GM06990 (cell line): ENCODE data around the gene MYRF.

Experiments
- DNase-seq: peaks from one replicate; pipeline ENCODE4 v3.0.0-alpha.2; 2011; ENCODE audit not compliant: insufficient read length; ENCODE audit errors: extremely low read depth
- H3K27me3 ChIP-seq: replicated peaks from 2 replicates; pipeline ENCODE4 v1.6.0; 2011; ENCODE audit warnings: low read length; ENCODE audit not compliant: control insufficient read depth, insufficient read depth
- H3K36me3 ChIP-seq: 2 replicates; pipeline ENCODE4 v1.5.1; 2011; ENCODE audit warnings: low read length; ENCODE audit not compliant: control insufficient read depth, insufficient read depth
- H3K4me3 ChIP-seq: replicated peaks from 2 replicates; pipeline ENCODE4 v1.5.1; 2011; ENCODE audit warnings: low read depth, mild to moderate bottlenecking, control low read depth, low read length
- TF ChIP-seq, protein P1 (sequence below): IDR thresholded peaks from 2 replicates; pipeline ENCODE4 v1.5.1; 2011; ENCODE audit warnings: low read length, control low read depth, mild to moderate bottlenecking, inconsistent platforms; ENCODE audit not compliant: insufficient read depth, poor library complexity, severe bottlenecking

MYRF gene

DNA sequence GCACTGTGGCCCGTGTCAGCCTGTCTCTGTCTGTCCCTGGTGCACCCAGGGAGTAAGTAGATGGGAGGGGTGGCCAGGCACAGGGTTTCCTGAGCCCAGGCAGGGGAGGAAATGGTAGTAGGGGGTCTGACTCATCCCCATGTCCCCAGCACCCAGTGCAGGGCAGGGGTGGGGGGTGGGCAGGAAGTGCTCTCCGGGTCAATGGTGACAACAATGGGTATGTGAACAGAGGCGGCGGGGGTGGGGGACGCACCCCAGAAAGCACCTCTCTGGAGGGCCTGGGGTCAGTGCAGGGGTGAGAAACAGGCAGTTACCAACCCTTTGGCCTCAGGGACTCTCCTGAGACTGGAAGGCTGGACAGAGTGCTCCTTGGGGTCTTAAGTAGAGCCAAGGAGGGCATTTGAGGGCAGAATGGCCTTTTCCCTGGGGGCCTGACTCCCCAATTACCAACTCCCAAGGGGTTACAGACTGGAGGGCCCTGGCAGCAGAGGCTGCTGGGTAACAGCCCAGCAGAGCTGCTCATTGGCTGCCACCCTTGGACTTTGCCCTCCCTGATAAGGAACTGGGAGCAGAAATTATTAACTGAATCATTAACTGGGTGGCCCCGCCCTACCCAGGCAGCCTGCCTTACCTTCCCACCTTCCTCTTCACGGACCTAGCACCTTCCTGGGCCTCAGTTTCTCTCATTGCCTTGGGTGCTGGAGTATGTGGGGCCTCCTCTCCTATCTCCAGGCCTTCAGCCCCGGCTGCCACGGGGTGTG, 4.2 kb downstream of the MYRF start:
- peak; percentile 78 for DNase-seq
- Histone ChIP-seq H3K27me3 (peaks cover 2% of the 10 kb centered on the region), H3K36me3 (no peaks in the 10 kb centered on the region), H3K4me3 (no peak overlapping the region)
- TF ChIP-seq, protein P1, sequence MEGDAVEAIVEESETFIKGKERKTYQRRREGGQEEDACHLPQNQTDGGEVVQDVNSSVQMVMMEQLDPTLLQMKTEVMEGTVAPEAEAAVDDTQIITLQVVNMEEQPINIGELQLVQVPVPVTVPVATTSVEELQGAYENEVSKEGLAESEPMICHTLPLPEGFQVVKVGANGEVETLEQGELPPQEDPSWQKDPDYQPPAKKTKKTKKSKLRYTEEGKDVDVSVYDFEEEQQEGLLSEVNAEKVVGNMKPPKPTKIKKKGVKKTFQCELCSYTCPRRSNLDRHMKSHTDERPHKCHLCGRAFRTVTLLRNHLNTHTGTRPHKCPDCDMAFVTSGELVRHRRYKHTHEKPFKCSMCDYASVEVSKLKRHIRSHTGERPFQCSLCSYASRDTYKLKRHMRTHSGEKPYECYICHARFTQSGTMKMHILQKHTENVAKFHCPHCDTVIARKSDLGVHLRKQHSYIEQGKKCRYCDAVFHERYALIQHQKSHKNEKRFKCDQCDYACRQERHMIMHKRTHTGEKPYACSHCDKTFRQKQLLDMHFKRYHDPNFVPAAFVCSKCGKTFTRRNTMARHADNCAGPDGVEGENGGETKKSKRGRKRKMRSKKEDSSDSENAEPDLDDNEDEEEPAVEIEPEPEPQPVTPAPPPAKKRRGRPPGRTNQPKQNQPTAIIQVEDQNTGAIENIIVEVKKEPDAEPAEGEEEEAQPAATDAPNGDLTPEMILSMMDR = no peak

DNA sequence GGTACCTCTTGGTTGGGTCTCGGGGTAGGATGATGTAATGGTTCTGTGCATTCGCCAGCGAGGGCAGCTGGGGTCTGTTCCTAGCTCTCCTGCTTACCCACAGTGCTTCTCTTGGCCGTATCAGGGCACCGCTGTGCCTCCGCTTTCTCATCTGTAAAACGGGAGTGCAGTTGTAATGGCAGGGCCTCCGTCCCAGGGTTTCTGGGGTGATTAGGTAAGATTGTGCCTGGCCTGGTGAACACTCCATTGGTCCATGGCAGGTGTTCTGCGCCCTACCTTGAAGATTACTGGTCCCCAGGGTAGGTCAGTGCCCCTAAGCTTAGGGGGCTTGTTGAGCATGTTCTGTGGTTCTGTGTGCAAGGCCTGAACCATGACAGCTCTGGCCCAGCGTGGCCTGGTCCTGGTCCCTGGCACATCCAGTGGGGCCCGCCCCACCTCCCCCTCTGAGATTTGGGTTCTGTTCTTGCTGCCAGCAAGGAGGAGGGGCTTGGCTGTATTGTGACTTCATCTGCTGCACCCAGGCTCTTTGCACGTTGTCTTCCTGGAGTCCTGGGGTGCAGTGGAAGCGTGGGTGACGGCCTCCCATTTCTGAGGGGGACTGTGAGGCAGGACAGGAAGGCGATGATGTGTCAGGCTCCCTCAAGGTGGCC, 4.9 kb downstream of the MYRF start:
- TF ChIP-seq, protein P1 = no peak
- DNase-seq = no peak
- Histone ChIP-seq H3K27me3 (no peaks in the 10 kb centered on the region; the same call in 1 of the 2 replicates), H3K4me3 (no peak overlapping the region), H3K36me3 (no peaks in the 10 kb centered on the region)

DNA sequence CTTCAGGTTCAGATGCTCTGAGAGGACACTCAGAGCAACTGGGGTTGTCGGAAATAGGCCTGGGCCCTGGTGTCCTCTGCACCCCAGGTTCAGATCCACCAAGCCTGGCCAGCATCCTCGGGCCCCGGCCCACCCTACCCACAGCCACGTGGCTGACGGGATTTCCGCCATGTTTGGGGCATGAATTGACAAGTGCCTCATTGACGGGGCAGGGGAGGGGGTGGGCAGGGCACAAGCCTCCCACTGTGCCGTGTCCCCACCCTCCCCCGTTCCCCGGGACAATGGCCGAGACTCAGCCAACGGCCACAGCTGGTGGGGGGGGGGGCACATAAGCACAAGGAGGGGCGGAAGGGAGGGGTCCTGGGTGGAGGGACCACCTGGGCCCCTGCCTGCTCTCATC, 8.5 kb downstream of the MYRF start:
- H3K36me3 ChIP-seq = no peaks in the 10 kb centered on the region
- no peak for DNase-seq
- no peak overlapping the region for H3K4me3 ChIP-seq
- H3K27me3 ChIP-seq = no peaks in the 10 kb centered on the region
- TF ChIP-seq, protein P1 = no peak

DNA sequence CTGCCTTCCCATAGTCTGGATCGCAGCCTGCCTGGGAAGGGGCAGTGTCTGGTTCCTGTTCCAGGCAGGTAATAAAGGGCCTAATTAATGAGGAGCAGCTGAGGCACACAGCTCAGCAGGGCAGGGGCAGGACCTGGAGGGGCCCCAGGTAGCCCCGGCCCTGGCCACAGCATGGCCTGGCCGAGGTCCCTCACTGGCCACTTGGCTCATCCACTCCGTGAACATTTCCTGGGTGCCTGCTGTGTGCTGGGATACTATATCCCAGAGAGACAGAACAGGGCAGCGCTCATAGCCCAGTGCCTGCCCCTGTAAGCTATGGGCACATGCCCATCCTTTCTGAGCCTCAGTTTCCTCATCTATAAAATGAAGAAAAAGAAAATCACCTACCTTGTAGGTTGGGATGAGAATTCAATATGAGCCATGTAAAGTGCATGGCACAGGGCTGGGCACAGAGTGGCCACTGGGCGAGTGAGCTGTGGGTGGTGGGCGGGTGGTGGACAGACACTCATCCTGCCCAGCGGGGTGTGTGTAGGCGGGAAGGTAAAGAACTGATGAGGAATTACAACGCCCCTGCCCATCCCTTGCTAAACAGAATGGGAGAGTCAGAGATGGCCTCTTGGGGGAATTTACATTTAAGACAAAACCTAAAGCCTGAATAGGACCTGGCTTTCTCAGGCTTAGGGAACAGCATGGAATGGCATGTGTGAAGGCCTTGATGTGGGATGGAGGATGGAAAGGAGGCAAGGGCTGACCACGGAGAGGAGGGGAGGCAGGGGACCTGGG, 9.2 kb downstream of the MYRF start:
- DNase-seq = no peak
- H3K36me3 ChIP-seq = no peaks in the 10 kb centered on the region
- TF ChIP-seq, protein P1 = no peak
- no peaks in the 10 kb centered on the region for H3K27me3 ChIP-seq
- no peak overlapping the region for H3K4me3 ChIP-seq

DNA sequence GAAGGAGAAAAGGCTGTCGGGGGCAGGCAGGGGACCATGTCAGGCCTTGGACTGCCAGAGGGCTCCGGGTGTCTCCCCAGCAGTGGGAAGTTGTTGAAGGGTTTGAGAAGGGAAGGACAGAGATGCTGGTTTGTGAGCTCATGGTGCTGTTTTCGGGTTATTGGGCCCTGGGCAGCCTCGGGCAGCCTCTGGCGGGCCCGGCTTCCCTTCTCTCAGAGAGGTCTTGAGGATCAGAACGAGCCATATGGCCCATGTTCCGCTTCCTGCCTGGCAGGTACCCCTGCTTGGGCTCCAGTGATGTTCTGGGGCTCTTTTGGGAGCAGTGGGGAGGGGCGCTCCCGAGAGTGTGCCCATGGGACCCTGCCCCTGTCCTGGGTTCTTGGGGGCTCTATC, 9.8 kb downstream of the MYRF start:
- DNase-seq = no peak
- H3K27me3 ChIP-seq = no peaks in the 10 kb centered on the region
- TF ChIP-seq, protein P1 = no peak

More for the DNA sequence above, 9.8 kb downstream of the MYRF start:
- no peak overlapping the region for H3K4me3 ChIP-seq
- no peaks in the 10 kb centered on the region for H3K36me3 ChIP-seq
